Gastroesophageal sphincter (tissue), 4 donors: ENCODE data around the gene HSPB7. TPM values are rescaled to one million over a fixed set of nuclear protein-coding genes. Genes with fewer than 3 reads are reported as not detected.

Experiments
- ATAC-seq: fragments of 150-250 bp; one replicate; pipeline ENCODE4 v1.9.1; 2016; ENCODE audit warnings: mild to moderate bottlenecking, moderate library complexity
- H3K27ac ChIP-seq, 4 donors: fragments of 200-600 bp; sonication (generic) in 3 of 4; 1 replicate in 3 of 4; 2 replicates in 1 of 4; pipeline ENCODE4 v1.5.1; 2016 to 2019
- H3K27me3 ChIP-seq: fragments of 200-600 bp; sonication (generic); one replicate; pipeline ENCODE4 v1.5.1; 2019
- H3K36me3 ChIP-seq, 2 donors: fragments of 200-600 bp; sonication (generic); one replicate each; pipeline ENCODE4 v1.5.1; 2019; ENCODE audit warnings: control low read depth in 1 of 2
- H3K4me1 ChIP-seq, 3 donors: fragments of 200-600 bp; sonication (generic); 1 replicate in 2 of 3; 2 replicates in 1 of 3; pipeline ENCODE4 v1.5.1; 2016 to 2019; ENCODE audit warnings: control low read depth in 2 of 3
- H3K4me3 ChIP-seq, 2 donors: fragments of 200-600 bp; sonication (generic); one replicate each; pipeline ENCODE4 v1.5.1; 2019; ENCODE audit warnings: mild to moderate bottlenecking in 1 of 2, moderate library complexity in 1 of 2
- H3K9me3 ChIP-seq, 3 donors: fragments of 200-600 bp; sonication (generic); one replicate each; pipeline ENCODE4 v1.5.1; 2017 to 2019; ENCODE audit warnings: control low read depth in 2 of 3
- CTCF ChIP-seq, 4 experiments: fragments of 200-600 bp in 2 of 4; fragments of 450-650 bp in 2 of 4; sonication (generic) in 1 of 4; IDR thresholded peaks; one replicate each; pipeline ENCODE4 v1.5.1; 2017 to 2019; ENCODE audit warnings: antibody characterized with exemption in 4 of 4, mild to moderate bottlenecking in 2 of 4, moderate library complexity in 2 of 4
- EP300 ChIP-seq: sonication (generic); formaldehyde crosslinking; IDR thresholded peaks from one replicate; pipeline ENCODE4 v1.6.1; 2017; ENCODE audit warnings: antibody characterized with exemption, mild to moderate bottlenecking
- POLR2A ChIP-seq, 2 donors: fragments of 450-650 bp; IDR thresholded peaks; one replicate each; pipeline ENCODE4 v1.6.1; 2017; ENCODE audit warnings: antibody characterized with exemption in 2 of 2, mild to moderate bottlenecking in 2 of 2, moderate library complexity in 1 of 2
- POLR2AphosphoS5 ChIP-seq: sonication (generic); formaldehyde crosslinking; IDR thresholded peaks from one replicate; pipeline ENCODE4 v1.6.1; 2017; ENCODE audit warnings: antibody characterized with exemption
- WGBS, 2 donors: methylation state at CpG; one replicate each; pipeline ENCODE4 v1.1.5; 2018; ENCODE audit warnings: low coverage in 1 of 2; 5-methylcytosine and 5-hydroxymethylcytosine counted together
- total RNA-seq, 4 donors: library from RNA; depleted of rRNA; stranded (reverse); fragments of >200 nt; gene quantifications; one replicate each; pipeline ENCODE4 v1.1.0, GENCODE V29; 2016

HSPB7 gene
- total RNA-seq = 100 to 1,000 TPM; 143 to 505 (median 229) TPM

- WGBS, 2 donors = 2% methylated on average over 19 of the region's 37 CpGs; no CpG with 5 or more reads in 1 of the 2 donors
- Histone ChIP-seq H3K9me3 (no peaks in the 10 kb centered on the region), H3K36me3 (no peaks in the 10 kb centered on the region), H3K27ac (peak within 1 kb of the TSS; percentile 86 to 95 (median 92)), H3K4me1 (peaks cover 18 to 96% (median 43%) of the 10 kb centered on the region in 3 donors), H3K27me3 (no peaks in the 10 kb centered on the region), H3K4me3 (peak within 1 kb of the TSS; percentile 46 to 66)
- TF ChIP-seq CTCF (IDR thresholded peaks at IDR 0.05) = peak in 2 of 4 experiments; percentile 28 to 29
- TF ChIP-seq POLR2AphosphoS5 = peak; percentile 97
- TF ChIP-seq EP300 = peak; percentile 46
- TF ChIP-seq POLR2A (IDR thresholded peaks at IDR 0.05) = peak; percentile 92 to 94
- peak; percentile 82 for ATAC-seq
Observed at GRCh38 chr1:16017461-16018303, at the start of gene HSPB7. HSPB7 (minus strand) TSS chr1:16018043; CDS start chr1:16017963, 80 bp downstream.

- no peak for ATAC-seq
- H3K27me3 ChIP-seq = no peaks in the 10 kb centered on the region
- 72 to 100% methylated on average over 1 to 2 of the region's 6 CpGs for WGBS, 2 donors
- H3K4me1 ChIP-seq = peaks cover 0 to 27% (median 8%) of the 10 kb centered on the region in 3 donors
- H3K36me3 ChIP-seq = no peaks in the 10 kb centered on the region
- TF ChIP-seq EP300 (no peak), POLR2AphosphoS5 (no peak), POLR2A (IDR thresholded peaks at IDR 0.05) (no peak), CTCF (IDR thresholded peaks at IDR 0.05) (no peak)
- H3K9me3 ChIP-seq = no peaks in the 10 kb centered on the region
- H3K27ac ChIP-seq = no peak overlapping the region
- H3K4me3 ChIP-seq = no peak overlapping the region
Observed at GRCh38 chr1:16067127-16067768, 49.4 kb upstream of the HSPB7 start.

- ATAC-seq = no peak
- H3K27ac ChIP-seq = no peak overlapping the region
- H3K4me3 ChIP-seq = no peak overlapping the region
- H3K4me1 ChIP-seq = peaks cover 0 to 27% (median 8%) of the 10 kb centered on the region in 3 donors
- no peaks in the 10 kb centered on the region for H3K9me3 ChIP-seq
- WGBS, 2 donors = 90% methylated on average over 4 of the region's 4 CpGs
- H3K27me3 ChIP-seq = no peaks in the 10 kb centered on the region
- TF ChIP-seq POLR2A (IDR thresholded peaks at IDR 0.05) (no peak), CTCF (IDR thresholded peaks at IDR 0.05) (no peak), POLR2AphosphoS5 (no peak), EP300 (no peak)
- no peaks in the 10 kb centered on the region for H3K36me3 ChIP-seq
Observed at GRCh38 chr1:16066245-16066644, 48.4 kb upstream of the HSPB7 start.

- ATAC-seq = no peak
- TF ChIP-seq EP300 = no peak
- TF ChIP-seq CTCF (IDR thresholded peaks at IDR 0.05) = no peak
- no peak for TF ChIP-seq POLR2AphosphoS5
- TF ChIP-seq POLR2A (IDR thresholded peaks at IDR 0.05) = no peak
- Histone ChIP-seq H3K9me3 (no peaks in the 10 kb centered on the region), H3K36me3 (no peaks in the 10 kb centered on the region), H3K4me3 (no peak overlapping the region), H3K4me1 (peaks cover 0 to 27% (median 8%) of the 10 kb centered on the region in 3 donors), H3K27ac (no peak overlapping the region), H3K27me3 (no peaks in the 10 kb centered on the region)
- 80 to 100% methylated on average over 5 of the region's 8 CpGs for WGBS, 2 donors
Observed at GRCh38 chr1:16065269-16065576, 47.4 kb upstream of the HSPB7 start.
